Renal cortical epithelial cell (primary cell): ENCODE results near the gene RDH13. TPM values are rescaled to one million over a fixed set of nuclear protein-coding genes. Genes with fewer than 3 reads are reported as not detected.
"Not testable (repeated sequence)": the region's sequence is repeated elsewhere in the genome, so short reads cannot be mapped to it uniquely, and the experiment has no call there.

Experiments
- DNase-seq: peaks from one replicate; pipeline ENCODE4 v3.0.0-alpha.2; 2011; ENCODE audit warnings: low read depth
- total RNA-seq: library from RNA; depleted of rRNA; stranded (reverse); fragments of >200 nt; gene quantifications from 2 replicates; pipeline ENCODE4 v1.2.3, GENCODE V29; 2014

Gene RDH13
- total RNA-seq, 1 donor from 2014 or later = 19.9 TPM

DNA sequence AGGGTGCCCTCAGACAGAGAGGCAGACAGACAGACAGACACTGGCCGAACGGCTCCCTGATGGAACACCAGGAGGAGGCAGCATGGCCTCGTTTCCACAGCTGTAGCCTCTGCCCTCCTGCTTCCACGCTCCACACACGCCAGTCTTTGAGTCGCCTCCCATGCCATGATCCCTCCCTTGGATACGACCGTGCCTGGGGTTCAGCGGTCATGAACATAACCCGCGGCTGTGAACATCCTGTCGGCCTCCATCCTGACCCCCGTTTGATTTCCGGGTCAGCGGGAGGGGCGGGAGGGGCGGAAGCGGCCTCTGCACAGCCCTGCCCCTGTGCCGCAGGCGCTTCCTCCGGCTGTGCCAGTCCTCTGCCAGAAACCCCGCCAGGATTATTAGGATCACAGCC lies 48.2 kb downstream of the RDH13 start:
- DNase-seq = no peak

DNA sequence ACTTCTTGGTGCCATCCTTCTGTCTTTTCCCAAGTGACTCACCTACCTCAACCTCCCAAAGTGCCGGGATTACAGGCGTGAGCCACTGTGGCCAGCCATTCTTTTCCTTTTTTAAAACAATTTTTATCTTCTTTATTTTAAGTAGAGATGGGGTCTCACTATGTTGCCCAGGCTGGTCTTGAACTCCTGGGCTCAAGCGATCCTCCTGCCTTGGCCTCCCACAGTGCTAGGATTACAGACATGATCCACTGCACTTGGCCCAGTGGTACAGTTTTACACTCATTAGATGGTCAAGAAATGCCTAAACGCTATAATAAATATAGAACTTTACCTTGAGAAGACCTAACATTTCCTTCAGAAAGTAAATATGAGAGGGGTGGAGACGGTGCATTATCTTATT lies 49.4 kb downstream of the RDH13 start:
- no peak for DNase-seq

DNA sequence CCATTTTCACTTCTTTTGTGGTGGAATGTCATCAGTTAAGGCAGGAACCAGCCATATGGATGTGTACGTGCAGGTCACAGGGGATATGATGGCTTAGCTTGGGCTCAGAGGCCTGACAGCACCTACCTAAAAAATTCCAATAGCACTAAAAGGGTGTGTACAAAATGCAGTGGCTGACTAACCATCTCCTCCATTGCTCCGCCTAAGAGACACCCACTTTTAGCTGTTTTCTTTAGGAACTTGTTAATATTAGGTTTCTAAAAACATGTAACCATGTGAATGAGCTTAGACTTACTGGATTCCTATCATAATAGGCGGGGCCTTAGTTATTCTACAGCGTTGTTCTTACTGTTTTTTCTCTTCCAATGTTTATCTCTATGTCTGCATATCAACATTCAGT lies 50.6 kb downstream of the RDH13 start:
- DNase-seq = no peak

DNA sequence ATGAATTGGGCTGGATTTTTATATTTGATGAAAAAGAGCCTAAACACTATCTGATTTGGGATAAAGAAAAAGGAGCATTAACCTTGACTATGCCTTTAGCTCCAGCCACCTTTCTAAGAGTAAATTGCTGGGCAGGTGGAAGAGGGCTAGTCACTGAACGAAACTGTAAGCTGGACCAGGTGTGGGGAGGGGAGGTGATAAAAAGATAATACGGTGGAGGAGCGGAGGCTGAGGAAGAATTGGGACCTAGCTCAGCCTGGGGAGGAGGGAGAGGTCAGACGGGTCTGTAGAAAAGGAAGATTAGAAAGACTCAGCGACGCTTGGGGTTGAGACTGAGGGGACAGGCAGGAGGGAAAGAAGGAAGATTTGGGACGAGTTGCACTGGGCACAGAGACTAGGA lies 52.4 kb downstream of the RDH13 start:
- DNase-seq = not testable (repeated sequence)

DNA sequence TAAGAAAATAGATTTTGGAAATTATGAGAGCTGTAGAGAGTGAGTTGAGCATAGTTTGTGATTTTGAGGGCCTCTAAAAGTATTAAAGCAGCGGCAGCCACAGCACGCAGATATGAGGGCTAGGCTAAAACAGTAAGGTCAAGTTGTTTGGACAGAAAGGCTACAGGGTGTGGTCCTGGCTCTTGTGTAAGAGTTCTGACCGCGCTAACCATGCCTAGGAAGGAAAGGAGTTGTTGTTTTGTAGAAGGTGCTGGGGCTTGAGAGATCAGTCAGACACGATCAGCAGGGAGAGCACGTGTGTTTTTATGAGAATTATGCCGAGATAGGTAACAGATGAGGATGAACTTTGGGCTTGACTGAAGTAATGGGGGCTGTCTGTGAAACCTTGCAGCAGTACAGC lies 54.2 kb downstream of the RDH13 start:
- not testable (repeated sequence) for DNase-seq

GRCh38 chr19:55008189-55008588 lies 54.8 kb downstream of the RDH13 start:
- not testable (repeated sequence) for DNase-seq

- DNase-seq = not testable (repeated sequence)
Observed at GRCh38 chr19:55007537-55007936, 55.4 kb downstream of the RDH13 start.

DNA sequence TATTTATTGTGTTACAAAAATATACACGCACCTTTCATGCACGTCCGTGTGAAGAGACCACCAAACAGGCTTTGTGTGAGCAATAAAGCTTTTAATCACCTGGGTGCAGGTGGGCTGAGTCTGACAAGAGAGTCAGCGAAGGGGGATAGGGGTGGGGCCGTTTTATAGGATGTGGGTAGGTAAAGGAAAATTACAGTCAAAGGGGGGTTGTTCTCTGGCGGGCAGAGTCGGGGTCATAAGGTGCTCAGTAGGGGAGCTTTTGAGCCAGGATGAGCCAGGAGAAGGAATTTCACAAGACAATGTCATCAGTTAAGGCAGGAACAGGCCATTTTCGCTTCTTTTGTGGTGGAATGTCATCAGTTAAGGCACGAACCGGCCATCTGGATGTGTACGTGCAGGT lies 56.2 kb downstream of the RDH13 start:
- not testable (repeated sequence) for DNase-seq

- peak; percentile 51 for DNase-seq
Observed at GRCh38 chr19:55005684-55006488, 57.1 kb downstream of the RDH13 start.

- no peak for DNase-seq
Observed at GRCh38 chr19:55000761-55001160, 62.2 kb downstream of the RDH13 start.

DNA sequence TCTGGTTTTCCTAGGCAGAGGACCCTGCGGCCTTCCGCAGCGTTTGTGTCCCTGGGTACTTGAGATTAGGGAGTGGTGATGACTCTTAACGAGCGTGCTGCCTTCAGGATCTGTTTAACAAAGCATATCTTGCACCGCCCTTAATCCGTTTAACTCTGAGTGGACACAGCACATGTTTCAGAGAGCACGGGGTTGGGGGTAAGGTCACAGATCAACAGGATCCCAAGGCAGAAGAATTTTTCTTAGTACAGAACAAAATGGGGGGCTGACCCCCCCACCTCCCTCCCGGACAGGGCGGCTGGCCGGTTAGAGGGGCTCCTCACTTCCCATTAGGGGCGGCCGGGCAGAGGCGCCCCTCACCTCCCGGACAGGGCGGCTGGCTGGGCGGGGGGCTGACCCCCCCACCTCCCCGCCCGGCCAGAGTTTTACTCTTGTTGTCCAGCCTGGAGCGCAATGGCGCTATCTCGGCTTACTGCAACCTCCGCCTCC lies 64.2 kb downstream of the RDH13 start:
- DNase-seq = not testable (repeated sequence)

GRCh38 chr19:54995561-54995960 lies 67.4 kb downstream of the RDH13 start:
- no peak for DNase-seq

Other genes with a start within 250 kb of the RDH13 start
- gene KIR3DL1, start 246.7 kb downstream of the RDH13 start, total RNA-seq = not detected in 2 replicates
- not detected in 2 replicates for gene KIR2DS4, start 230.5 kb downstream of the RDH13 start, total RNA-seq
- not detected in 2 replicates for gene KIR3DL2, start 212.7 kb downstream of the RDH13 start, total RNA-seq
- gene FCAR, start 188.9 kb downstream of the RDH13 start, total RNA-seq = not detected in 2 replicates
- gene NCR1, start 157.0 kb downstream of the RDH13 start, total RNA-seq = not detected in 2 replicates
- gene NLRP7, start 115.6 kb downstream of the RDH13 start, total RNA-seq = not detected in 2 replicates
- gene NLRP2, start 96.8 kb downstream of the RDH13 start, total RNA-seq = 6.3 and 15.3 TPM in 2 replicates
- gene GP6, start 24.9 kb downstream of the RDH13 start, total RNA-seq = 0.10 TPM in 1 of 2 replicates, not detected in the other
- 7.0 and 40.5 TPM in 2 replicates for gene EPS8L1, start 12.7 kb upstream of the RDH13 start, total RNA-seq
- 17.5 and 32.4 TPM in 2 replicates for gene PPP1R12C, start 54.5 kb upstream of the RDH13 start, total RNA-seq
- gene TNNT1, start 86.1 kb upstream of the RDH13 start, total RNA-seq = 1.9 and 5.9 TPM in 2 replicates
- gene TNNI3, start 94.6 kb upstream of the RDH13 start, total RNA-seq = 0.15 TPM in 1 of 2 replicates, not detected in the other
- 2.8 and 2.9 TPM in 2 replicates for gene DNAAF3, start 103.5 kb upstream of the RDH13 start, total RNA-seq
- 1.0 TPM in 1 of 2 replicates, not detected in the other for gene SYT5, start 117.1 kb upstream of the RDH13 start, total RNA-seq
- 0.55 and 4.9 TPM in 2 replicates for gene PTPRH, start 146.4 kb upstream of the RDH13 start, total RNA-seq
- gene TMEM86B, start 165.6 kb upstream of the RDH13 start, total RNA-seq = 0.94 TPM in 1 of 2 replicates, not detected in the other
- 22.1 and 74.3 TPM in 2 replicates for gene PPP6R1, start 195.9 kb upstream of the RDH13 start, total RNA-seq
- 38.6 and 46.9 TPM in 2 replicates for gene HSPBP1, start 217.0 kb upstream of the RDH13 start, total RNA-seq
- 0.52 and 4.5 TPM in 2 replicates for gene BRSK1, start 220.8 kb upstream of the RDH13 start, total RNA-seq